Measurements from ENCODE around the gene COL23A1.

COL23A1 gene

GRCh38 chr5:178479261-178479660, 110.9 kb downstream of the COL23A1 start:
- no peak for DNase-seq (ENCODE audit: extremely low read depth in 1 of 2, low read depth in 1 of 2)

- DNase-seq (ENCODE audit: extremely low read depth in 1 of 2, low read depth in 1 of 2): no peak
Observed at GRCh38 chr5:178478370-178478769, 111.8 kb downstream of the COL23A1 start.

- no peak for DNase-seq (ENCODE audit: extremely low read depth in 1 of 2, low read depth in 1 of 2)
Observed at GRCh38 chr5:178477802-178478201, 112.4 kb downstream of the COL23A1 start.

GRCh38 chr5:178476972-178477754, 113.0 kb downstream of the COL23A1 start:
- DNase-seq (ENCODE audit: extremely low read depth in 1 of 2, low read depth in 1 of 2): no peak

- no peak for DNase-seq (ENCODE audit: extremely low read depth in 1 of 2, low read depth in 1 of 2)
Observed at GRCh38 chr5:178476531-178476930, 113.7 kb downstream of the COL23A1 start.

- DNase-seq (ENCODE audit: extremely low read depth in 1 of 2, low read depth in 1 of 2): no peak
Observed at GRCh38 chr5:178475422-178475821, 114.8 kb downstream of the COL23A1 start.

GRCh38 chr5:178474562-178475184, 115.5 kb downstream of the COL23A1 start:
- DNase-seq (ENCODE audit: extremely low read depth in 1 of 2, low read depth in 1 of 2): no peak

- no peak for DNase-seq (ENCODE audit: extremely low read depth in 1 of 2, low read depth in 1 of 2)
Observed at GRCh38 chr5:178473854-178474253, 116.3 kb downstream of the COL23A1 start.

GRCh38 chr5:178472138-178472537, 118.1 kb downstream of the COL23A1 start:
- DNase-seq (ENCODE audit: extremely low read depth in 1 of 2, low read depth in 1 of 2): no peak

GRCh38 chr5:178471711-178472110, 118.5 kb downstream of the COL23A1 start:
- DNase-seq (ENCODE audit: extremely low read depth in 1 of 2, low read depth in 1 of 2): no peak

- no peak for DNase-seq (ENCODE audit: extremely low read depth in 1 of 2, low read depth in 1 of 2)
Observed at GRCh38 chr5:178470760-178471025, 119.5 kb downstream of the COL23A1 start.

GRCh38 chr5:178469975-178470759, 120.0 kb downstream of the COL23A1 start:
- DNase-seq (ENCODE audit: extremely low read depth in 1 of 2, low read depth in 1 of 2): no peak

- DNase-seq (ENCODE audit: extremely low read depth in 1 of 2, low read depth in 1 of 2): no peak
Observed at GRCh38 chr5:178469011-178469974, 120.9 kb downstream of the COL23A1 start.

- no peak for DNase-seq (ENCODE audit: extremely low read depth in 1 of 2, low read depth in 1 of 2)
Observed at GRCh38 chr5:178468196-178468685, 122.0 kb downstream of the COL23A1 start.

GRCh38 chr5:178467568-178468195, 122.5 kb downstream of the COL23A1 start:
- no peak for DNase-seq (ENCODE audit: extremely low read depth in 1 of 2, low read depth in 1 of 2)

- DNase-seq (ENCODE audit: extremely low read depth in 1 of 2, low read depth in 1 of 2): no peak
Observed at GRCh38 chr5:178467205-178467567, 123.0 kb downstream of the COL23A1 start.

- no peak for DNase-seq (ENCODE audit: extremely low read depth in 1 of 2, low read depth in 1 of 2)
Observed at GRCh38 chr5:178466342-178466741, 123.9 kb downstream of the COL23A1 start.

GRCh38 chr5:178465861-178466288, 124.3 kb downstream of the COL23A1 start:
- DNase-seq (ENCODE audit: extremely low read depth in 1 of 2, low read depth in 1 of 2): no peak

GRCh38 chr5:178465228-178465860, 124.8 kb downstream of the COL23A1 start:
- DNase-seq (ENCODE audit: extremely low read depth in 1 of 2, low read depth in 1 of 2): no peak

Data from stimulated activated CD8-positive, alpha-beta memory T cell treated with anti-CD3 and anti-CD28 coated beads, Interleukin-7, amount 100 ng/mL, for 48 hours (primary cell).